ENCODE data around the gene VMO1. TPM values are rescaled to one million over a fixed set of nuclear protein-coding genes. Genes with fewer than 3 reads are reported as not detected.

Gene VMO1
- total and polyA plus RNA-seq, 4 donors = 1.7 to 9.1 (median 3.9) TPM

GRCh38 chr17:4822835-4823234, 36.7 kb upstream of the VMO1 start:
- H3K27ac ChIP-seq (ENCODE audit: low read depth in 1 of 2, low read length in 2 of 2) = no peak overlapping the region
- H3K9ac ChIP-seq (ENCODE audit: low read depth in 1 of 2, low read length in 2 of 2) = no peak overlapping the region
- H3K9me3 ChIP-seq (ENCODE audit: control insufficient read depth in 4 of 4, low read length in 3 of 4) = no peaks in the 10 kb centered on the region
- DNase-seq (ENCODE audit: low spot score) = no peak
- no peak overlapping the region for H3K4me3 ChIP-seq (ENCODE audit: low read depth in 1 of 3, low read length in 3 of 3)
- WGBS = 74% methylated on average over 3 of the region's 3 CpGs
- peaks cover 0 to 25% (median 4%) of the 10 kb centered on the region in 4 donors for H3K36me3 ChIP-seq (ENCODE audit: control insufficient read depth in 4 of 4, insufficient read depth in 3 of 4, low read depth in 1 of 4, low read length in 3 of 4)
- peaks cover 0 to 1% (median 0%) of the 10 kb centered on the region in 4 donors for H3K4me1 ChIP-seq (ENCODE audit: control insufficient read depth in 4 of 4, insufficient read depth in 4 of 4, low read length in 3 of 4)
- H3K27me3 ChIP-seq (ENCODE audit: control insufficient read depth in 4 of 4, insufficient read depth in 4 of 4, low read length in 3 of 4) = no peaks in the 10 kb centered on the region
- no peak for TF ChIP-seq RAD21 (IDR thresholded peaks at IDR 0.05)
- TF ChIP-seq ZBTB33 (IDR thresholded peaks at IDR 0.05) = no peak
- no peak for TF ChIP-seq TAF1 (conservative IDR thresholded peaks at IDR 0.05)
- TF ChIP-seq GABPA (IDR thresholded peaks at IDR 0.05 in 1 of 2, conservative IDR thresholded peaks at IDR 0.05 in 1 of 2) = no peak
- no peak for TF ChIP-seq FOXA2 (IDR thresholded peaks at IDR 0.05)
- no peak for TF ChIP-seq CTCF (IDR thresholded peaks at IDR 0.05; ENCODE audit: low read depth, low read length, missing input control)
- no peak for TF ChIP-seq MAX (IDR thresholded peaks at IDR 0.05)
- TF ChIP-seq HNF4G (IDR thresholded peaks at IDR 0.05) = no peak
- TF ChIP-seq RXRA (IDR thresholded peaks at IDR 0.05) = no peak
- TF ChIP-seq JUND (IDR thresholded peaks at IDR 0.05) = no peak
- no peak for TF ChIP-seq REST (IDR thresholded peaks at IDR 0.05)
- TF ChIP-seq FOXA1 (IDR thresholded peaks at IDR 0.05) = no peak
- TF ChIP-seq HNF4A (conservative IDR thresholded peaks at IDR 0.05) = no peak
- no peak for TF ChIP-seq EGR1 (IDR thresholded peaks at IDR 0.05; ENCODE audit: low read depth in 2 of 2)

GRCh38 chr17:4818276-4818675, 32.1 kb upstream of the VMO1 start:
- 87% methylated on average over 12 of the region's 12 CpGs for WGBS
- Histone ChIP-seq H3K36me3 (ENCODE audit: control insufficient read depth in 4 of 4, insufficient read depth in 3 of 4, low read depth in 1 of 4, low read length in 3 of 4) (peaks cover 1 to 42% (median 6%) of the 10 kb centered on the region in 4 donors), H3K4me3 (ENCODE audit: low read depth in 1 of 3, low read length in 3 of 3) (no peak overlapping the region), H3K9me3 (ENCODE audit: control insufficient read depth in 4 of 4, low read length in 3 of 4) (no peaks in the 10 kb centered on the region), H3K4me1 (ENCODE audit: control insufficient read depth in 4 of 4, insufficient read depth in 4 of 4, low read length in 3 of 4) (no peaks in the 10 kb centered on the region), H3K27ac (ENCODE audit: low read depth in 1 of 2, low read length in 2 of 2) (no peak overlapping the region), H3K9ac (ENCODE audit: low read depth in 1 of 2, low read length in 2 of 2) (no peak overlapping the region), H3K27me3 (ENCODE audit: control insufficient read depth in 4 of 4, insufficient read depth in 4 of 4, low read length in 3 of 4) (no peaks in the 10 kb centered on the region)
- no peak for TF ChIP-seq YY1 (IDR thresholded peaks at IDR 0.05)
- TF ChIP-seq RXRA (IDR thresholded peaks at IDR 0.05) = no peak
- no peak for TF ChIP-seq ATF3 (IDR thresholded peaks at IDR 0.05)
- no peak for TF ChIP-seq ZBTB33 (IDR thresholded peaks at IDR 0.05)
- no peak for TF ChIP-seq CTCF (IDR thresholded peaks at IDR 0.05; ENCODE audit: low read depth, low read length, missing input control)
- no peak for TF ChIP-seq HNF4G (IDR thresholded peaks at IDR 0.05)
- TF ChIP-seq RAD21 (IDR thresholded peaks at IDR 0.05) = no peak
- no peak for TF ChIP-seq GABPA (IDR thresholded peaks at IDR 0.05 in 1 of 2, conservative IDR thresholded peaks at IDR 0.05 in 1 of 2)
- no peak for DNase-seq (ENCODE audit: low spot score)

All from liver (tissue), 9 donors.